HG03442 (cell line): ENCODE data around the gene PRELID2.
"Not testable (repeated sequence)": the region's sequence is repeated elsewhere in the genome, so short reads cannot be mapped to it uniquely, and the experiment has no call there.

Source experiments
- ATAC-seq: cut with Tn5 transposase; IDR thresholded peaks from one replicate; pipeline ENCODE4 v1.9.1; 2021; ENCODE audit warnings: mild to moderate bottlenecking, moderate library complexity; ENCODE audit not compliant: unreplicated experiment

Gene PRELID2

GRCh38 chr5:145834917-145835847 lies at the start of gene PRELID2:
Gene PRELID2, minus strand, starts transcription at chr5:145835342. Its CDS starts 91 bp downstream, at chr5:145835251.
- ATAC-seq = peak; percentile 81

- no peak for ATAC-seq
Measured at GRCh38 chr5:145874765-145875164, 39.6 kb upstream of the PRELID2 start.

- no peak for ATAC-seq
Measured at GRCh38 chr5:145872914-145873313, 37.8 kb upstream of the PRELID2 start, which contains the start of gene GRXCR2. Gene GRXCR2, minus strand, starts transcription at chr5:145873014. Its CDS starts 46 bp downstream, at chr5:145872968.

DNA sequence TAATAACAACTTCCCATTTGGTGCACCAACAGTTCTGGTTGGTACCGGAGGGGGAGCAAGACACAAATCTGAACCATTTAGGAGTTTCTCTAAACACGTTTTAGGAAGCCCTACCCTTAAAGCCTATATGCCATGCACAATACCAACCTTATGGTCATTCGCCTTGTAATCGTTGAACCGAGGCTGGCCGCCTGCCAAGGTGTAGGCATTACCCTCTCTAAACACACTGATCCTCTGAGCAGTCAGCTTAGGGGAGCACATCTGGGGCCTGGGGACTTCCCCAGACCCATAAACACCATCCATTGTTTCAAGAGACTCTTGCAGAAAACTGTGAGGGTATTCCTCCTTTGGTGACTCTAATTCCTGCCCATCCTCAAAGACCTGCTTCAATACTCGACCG lies 37.3 kb upstream of the PRELID2 start:
- no peak for ATAC-seq

GRCh38 chr5:145869753-145870152 lies 34.6 kb upstream of the PRELID2 start:
- no peak for ATAC-seq

GRCh38 chr5:145867806-145868205 lies 32.7 kb upstream of the PRELID2 start:
- no peak for ATAC-seq

DNA sequence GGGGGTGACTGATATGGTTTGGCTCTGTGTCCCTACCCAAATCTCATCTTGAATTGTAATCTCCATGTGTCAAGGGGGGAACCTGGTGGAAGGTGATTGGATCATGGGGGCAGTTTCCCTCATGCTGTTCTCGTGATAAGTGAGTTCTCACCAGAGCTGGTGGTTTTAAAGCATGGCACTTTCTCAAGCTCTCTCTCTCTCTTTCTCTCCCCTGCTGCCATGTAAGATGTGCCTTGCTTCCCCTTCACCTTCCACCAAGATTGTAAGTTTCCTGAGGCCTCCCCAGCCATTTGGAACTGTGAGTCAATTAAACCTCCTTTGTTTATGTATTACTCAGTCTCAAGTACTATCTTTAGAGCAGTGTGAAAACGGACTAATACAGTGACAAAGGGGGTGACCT lies 29.3 kb upstream of the PRELID2 start:
- not testable (repeated sequence) for ATAC-seq

GRCh38 chr5:145863003-145863402 lies 27.9 kb upstream of the PRELID2 start:
- ATAC-seq = no peak

- no peak for ATAC-seq
Measured at GRCh38 chr5:145859897-145860296, 24.8 kb upstream of the PRELID2 start.

- ATAC-seq = no peak
Measured at GRCh38 chr5:145859453-145859852, 24.3 kb upstream of the PRELID2 start.

DNA sequence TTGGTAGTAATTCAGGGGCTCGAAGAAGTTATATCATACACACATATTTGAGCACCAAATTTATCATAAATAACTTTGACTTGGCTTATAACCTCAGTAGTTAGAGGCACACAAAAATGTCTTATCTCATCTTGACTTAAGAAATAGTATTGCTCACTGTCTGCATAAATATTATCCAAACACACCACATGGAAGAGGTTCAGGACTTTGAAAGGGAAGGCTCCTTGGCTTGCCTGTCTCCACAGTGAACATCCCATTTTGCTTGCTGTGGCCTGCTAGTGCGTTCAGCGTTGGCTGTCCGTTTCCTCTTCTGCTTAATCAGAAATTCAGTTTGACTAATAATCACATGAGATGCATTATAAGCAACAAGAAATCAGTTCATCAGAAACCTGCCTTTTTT lies 23.8 kb upstream of the PRELID2 start:
- no peak for ATAC-seq

DNA sequence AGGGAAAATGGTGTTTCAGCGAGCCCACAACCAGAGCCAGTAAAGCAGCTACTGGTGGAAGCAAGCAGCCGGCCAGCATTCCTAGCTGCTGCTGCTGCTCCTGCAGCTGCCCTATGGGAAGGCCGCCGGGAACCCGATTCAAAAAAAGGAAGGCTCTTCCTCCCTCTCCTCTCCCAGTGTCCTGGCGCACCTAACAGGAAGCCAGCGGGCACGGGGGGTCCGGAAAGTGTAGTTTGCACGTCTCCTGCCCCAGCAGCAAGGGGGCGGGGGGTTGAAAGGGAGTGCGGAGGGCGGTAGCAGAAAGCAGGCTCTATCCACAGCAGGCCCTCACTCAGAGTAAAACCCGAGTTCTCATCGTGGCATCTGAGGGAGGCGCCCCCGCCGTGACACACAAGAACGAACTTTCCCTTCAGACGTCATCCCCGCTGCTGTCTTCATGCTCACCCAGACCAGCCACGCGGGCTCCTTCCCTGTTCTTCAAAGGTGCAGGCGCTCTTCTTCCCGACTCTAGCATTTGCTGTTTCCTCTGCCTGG lies 21.2 kb upstream of the PRELID2 start:
- ATAC-seq = peak; percentile 47

GRCh38 chr5:145855763-145856267 lies 20.7 kb upstream of the PRELID2 start:
- no peak for ATAC-seq

DNA sequence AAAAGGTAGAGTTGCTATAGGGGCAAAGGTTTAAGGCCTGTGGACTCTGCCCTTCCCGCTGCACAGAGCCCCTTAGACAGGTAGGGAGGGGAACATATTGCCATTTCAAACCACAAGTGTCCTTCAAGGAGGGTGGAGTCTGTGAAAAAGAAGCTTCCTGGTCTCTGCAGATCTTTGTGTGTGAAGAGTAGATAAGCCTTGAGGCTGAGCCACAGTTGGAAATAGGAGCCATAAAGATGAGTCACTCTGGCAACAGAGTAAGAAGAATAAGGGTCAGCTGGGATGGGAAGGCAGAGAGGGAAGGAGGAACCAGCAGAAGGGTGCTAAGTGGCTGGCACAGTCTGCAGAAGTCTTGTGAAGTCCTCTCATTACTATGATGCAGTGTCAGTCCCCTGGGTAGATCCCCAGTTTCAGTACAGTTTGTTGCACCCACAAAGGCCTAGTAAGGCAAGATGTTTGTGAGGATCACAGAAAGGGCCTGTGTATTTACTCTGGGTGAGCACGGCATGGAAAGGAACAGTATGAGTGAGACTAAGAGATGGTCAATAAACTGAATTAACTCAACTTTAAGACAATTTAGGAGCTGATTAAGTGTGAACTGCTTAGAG lies 19.6 kb upstream of the PRELID2 start:
- ATAC-seq = no peak

GRCh38 chr5:145853781-145854376 lies 18.7 kb upstream of the PRELID2 start:
- no peak for ATAC-seq

- ATAC-seq = no peak
Measured at GRCh38 chr5:145852990-145853389, 17.8 kb upstream of the PRELID2 start.

DNA sequence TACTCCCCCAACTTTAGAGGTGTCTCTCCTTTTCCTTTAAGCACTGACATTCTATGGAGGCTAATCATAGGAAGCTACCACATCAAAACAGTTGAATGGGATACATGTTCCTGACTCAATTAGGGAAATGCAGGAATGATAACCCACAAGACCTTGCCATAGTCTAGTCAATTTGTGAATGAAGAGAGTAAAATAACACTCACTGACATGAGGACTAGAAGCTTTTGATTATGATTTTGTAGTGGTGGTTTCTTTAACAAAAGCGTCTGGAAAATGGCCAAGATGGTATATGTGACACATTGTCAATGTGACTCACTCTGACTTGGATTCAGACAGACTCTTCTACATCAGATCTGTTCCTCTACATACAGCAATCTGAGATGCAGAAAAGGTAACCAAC lies 13.7 kb upstream of the PRELID2 start:
- no peak for ATAC-seq

- no peak for ATAC-seq
Measured at GRCh38 chr5:145847499-145848497, 12.7 kb upstream of the PRELID2 start.

DNA sequence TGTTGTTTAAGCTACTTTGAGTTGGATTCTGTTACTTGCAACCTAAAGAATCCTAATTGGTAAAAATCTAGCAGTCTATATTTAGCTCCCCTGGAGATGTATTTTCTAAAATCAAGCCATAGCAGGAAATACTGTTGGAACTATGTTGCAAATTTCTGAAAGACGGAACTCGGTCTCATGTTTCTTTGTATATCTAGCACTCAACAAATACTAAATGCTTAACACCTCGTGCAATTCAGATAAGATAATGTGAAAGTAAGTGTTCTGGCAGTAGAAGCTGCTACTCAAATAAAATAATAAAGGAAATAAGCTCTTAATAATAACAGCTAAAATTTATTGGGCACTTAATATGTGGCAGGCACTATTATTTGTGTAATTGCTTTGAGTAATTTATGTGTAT lies 10.9 kb upstream of the PRELID2 start:
- ATAC-seq = no peak

- no peak for ATAC-seq
Measured at GRCh38 chr5:145841299-145841698, 6.2 kb upstream of the PRELID2 start.
